Transverse colon (tissue), 4 donors: ENCODE results near the gene BICDL1. TPM values are rescaled to one million over a fixed set of nuclear protein-coding genes. Genes with fewer than 3 reads are reported as not detected.
A peak's percentile ranks its signal among the peaks of the same experiment; 100 is the strongest.

Source experiments
- DNase-seq: peaks from one replicate; pipeline ENCODE4 v3.0.0-alpha.2; 2019
- H3K27ac ChIP-seq, 4 donors: fragments of 200-600 bp; sonication (generic); 2 replicates each; pipeline ENCODE4 v1.5.1; 2016 to 2018; ENCODE audit warnings: inconsistent platforms in 4 of 4
- H3K27me3 ChIP-seq: fragments of 200-600 bp; sonication (generic); 2 replicates; pipeline ENCODE4 v1.5.1; 2017; ENCODE audit warnings: inconsistent platforms
- H3K36me3 ChIP-seq, 4 donors: fragments of 200-600 bp; sonication (generic); 2 replicates each; pipeline ENCODE4 v1.5.1; 2017 to 2019; ENCODE audit warnings: inconsistent platforms in 4 of 4
- H3K4me1 ChIP-seq, 4 donors: fragments of 200-600 bp; sonication (generic); 2 replicates each; pipeline ENCODE4 v1.5.1; 2017 to 2020; ENCODE audit warnings: inconsistent platforms in 4 of 4
- H3K4me3 ChIP-seq, 4 donors: fragments of 200-600 bp; sonication (generic); 1 replicate in 1 of 4; 2 replicates in 3 of 4; pipeline versions ENCODE4 v1.5.1 to v1.6.1; 2017 to 2019; ENCODE audit warnings: inconsistent platforms in 4 of 4
- H3K9me3 ChIP-seq, 2 donors: fragments of 200-600 bp; sonication (generic); 2 replicates each; pipeline ENCODE4 v1.5.1; 2017 to 2019; ENCODE audit warnings: inconsistent platforms in 2 of 2
- CTCF ChIP-seq, 5 experiments: fragments of 200-600 bp in 3 of 5; fragments of 450-650 bp in 2 of 5; sonication (generic) in 3 of 5; IDR thresholded peaks; 1 replicate in 2 of 5; 2 replicates in 3 of 5; pipeline ENCODE4 v1.5.1; 2016 to 2017; ENCODE audit warnings: antibody characterized with exemption in 5 of 5, inconsistent platforms in 3 of 5, mild to moderate bottlenecking in 2 of 5, moderate library complexity in 1 of 5
- EP300 ChIP-seq: sonication (generic); formaldehyde crosslinking; IDR thresholded peaks from one replicate; pipeline ENCODE4 v1.6.1; 2017; ENCODE audit warnings: antibody characterized with exemption, low read depth
- POLR2A ChIP-seq: fragments of 450-650 bp; IDR thresholded peaks from one replicate; pipeline ENCODE4 v1.6.1; 2016; ENCODE audit warnings: antibody characterized with exemption, mild to moderate bottlenecking, moderate library complexity
- POLR2AphosphoS5 ChIP-seq, 3 donors: sonication (generic); formaldehyde crosslinking; IDR thresholded peaks; one replicate each; pipeline ENCODE4 v1.6.1; 2016; ENCODE audit warnings: antibody characterized with exemption in 3 of 3
- WGBS, 2 donors: methylation state at CpG; one replicate each; pipeline ENCODE4 v1.1.5; 2018; ENCODE audit warnings: low coverage in 1 of 2; 5-methylcytosine and 5-hydroxymethylcytosine counted together
- in situ Hi-C, 4 donors: fragments of 200-750 bp; cut with MboI; loops; one replicate each; pipeline versions ENCODE4 v1.15.0 to v1.15.1; 2017; ENCODE audit warnings: low sequenced_read_pairs in 3 of 4, low pct_ligation_motif_present in 1 of 4, low pct_unique_long_range_greater_than_20kb in 1 of 4
- intact Hi-C: fragments of 100-400 bp; cut with DNase I; formaldehyde crosslinking; loops from one replicate; pipeline ENCODE4 v1.15.1; 2023; ENCODE audit warnings: low total_unique reads
- total RNA-seq, 4 donors: library from RNA; depleted of rRNA; stranded (reverse); fragments of >200 nt; gene quantifications; one replicate each; pipeline ENCODE4 v1.1.0, GENCODE V29; 2016

Gene BICDL1
- total RNA-seq, 4 donors from 2014 or later: 3.2 to 19.5 (median 6.9) TPM

GRCh38 chr12:120090626-120091295 is 101.7 kb downstream of the BICDL1 start:
- Histone ChIP-seq H3K36me3 (no peaks in the 10 kb centered on the region), H3K27ac (no peak overlapping the region), H3K4me1 (peaks cover 6 to 14% (median 10%) of the 10 kb centered on the region in 4 donors), H3K9me3 (no peaks in the 10 kb centered on the region), H3K4me3 (no peak overlapping the region), H3K27me3 (no peaks in the 10 kb centered on the region)
- TF ChIP-seq POLR2A (no peak), POLR2AphosphoS5 (IDR thresholded peaks at IDR 0.05) (no peak), EP300 (no peak), CTCF (IDR thresholded peaks at IDR 0.05) (no peak)
- no peak for DNase-seq
- intact Hi-C loops (no loop called here), in situ Hi-C loops (no loop called here)
- 90 to 100% methylated on average over 2 to 19 of the region's 19 CpGs for WGBS, 2 donors

- DNase-seq: no peak
- Histone ChIP-seq H3K27me3 (no peaks in the 10 kb centered on the region), H3K4me3 (no peak overlapping the region), H3K27ac (no peak overlapping the region), H3K9me3 (no peaks in the 10 kb centered on the region), H3K4me1 (peaks cover 3 to 11% (median 6%) of the 10 kb centered on the region in 4 donors), H3K36me3 (peaks cover 0 to 6% (median under 1%) of the 10 kb centered on the region in 4 donors)
- intact Hi-C loops: no loop called here
- WGBS, 2 donors: 60 to 79% methylated on average over 3 to 12 of the region's 12 CpGs
- in situ Hi-C loops: no loop called here
- TF ChIP-seq POLR2A (no peak), CTCF (IDR thresholded peaks at IDR 0.05) (no peak), EP300 (no peak), POLR2AphosphoS5 (IDR thresholded peaks at IDR 0.05) (peak in 1 of 3 donors; percentile 35)
Measured at GRCh38 chr12:120091371-120092090, 102.5 kb downstream of the BICDL1 start.

GRCh38 chr12:120092551-120093335 is 103.7 kb downstream of the BICDL1 start:
- H3K36me3 ChIP-seq: peaks cover 0 to 14% (median 3%) of the 10 kb centered on the region in 4 donors
- in situ Hi-C loops: no loop called here
- intact Hi-C loops: no loop called here

More at GRCh38 chr12:120092551-120093335, 103.7 kb downstream of the BICDL1 start:
- Histone ChIP-seq H3K27ac (no peak overlapping the region), H3K4me1 (peaks cover 0 to under 1% (median 0%) of the 10 kb centered on the region in 4 donors), H3K9me3 (no peaks in the 10 kb centered on the region), H3K27me3 (no peaks in the 10 kb centered on the region), H3K4me3 (no peak overlapping the region)
- WGBS, 2 donors: 89% methylated on average over 23 of the region's 23 CpGs; no CpG with 5 or more reads in 1 of the 2 donors
- DNase-seq: no peak
- TF ChIP-seq POLR2AphosphoS5 (IDR thresholded peaks at IDR 0.05): no peak
- TF ChIP-seq CTCF (IDR thresholded peaks at IDR 0.05): no peak
- no peak for TF ChIP-seq EP300
- TF ChIP-seq POLR2A: no peak
